Panc1 (cell line): ENCODE measurements around the gene NPM3. TPM values are rescaled to one million over a fixed set of nuclear protein-coding genes. Genes with fewer than 3 reads are reported as not detected.

Experiments used
- ATAC-seq: fragments of 200-7000 bp; cut with Tn5 transposase; 2 replicates; pipeline ENCODE4 v1.9.1; 2020; ENCODE audit warnings: mild to moderate bottlenecking, moderate library complexity
- BruUV-seq: library from RNA; stranded (reverse); fragments of 400-500 nt; replicated peaks from 2 replicates; lab custom pipeline; 2021; lab: Mats Ljungman, UMichigan
- CTCF ChIA-PET: fragments of 300-600 bp; sonication (Branson Sonifier 250); formaldehyde crosslinking; loops from one replicate; lab custom pipeline; 2022; ENCODE audit warnings: antibody characterized with exemption; lab: Charles Lee
- POLR2A ChIA-PET: fragments of 300-600 bp; sonication (Branson Sonifier 250); formaldehyde crosslinking; loops from one replicate; lab custom pipeline; 2022; ENCODE audit warnings: antibody characterized with exemption; lab: Charles Lee
- DNase-seq: peaks from one replicate; pipeline ENCODE4 v3.0.0-alpha.2; 2010; ENCODE audit warnings: low read depth, low spot score
- H3K27ac ChIP-seq: 2 replicates; pipeline ENCODE4 v1.5.1; 2011; ENCODE audit warnings: mild to moderate bottlenecking, low read length, inconsistent platforms
- H3K27me3 ChIP-seq: fragments of 200-500 bp; sonication (Bioruptor generic); 2 replicates; pipeline ENCODE4 v1.6.0; 2014; ENCODE audit warnings: low read length, inconsistent platforms; ENCODE audit not compliant: control insufficient read depth, insufficient read depth
- H3K36me3 ChIP-seq: fragments of 200-500 bp; sonication (Bioruptor generic); 2 replicates; pipeline ENCODE4 v1.5.1; 2014; ENCODE audit warnings: inconsistent platforms, mild to moderate bottlenecking, low read length, moderate library complexity; ENCODE audit not compliant: control insufficient read depth, insufficient read depth
- H3K4me1 ChIP-seq: 2 replicates; pipeline ENCODE4 v1.5.1; 2011; ENCODE audit warnings: inconsistent platforms, mild to moderate bottlenecking, low read length, moderate library complexity; ENCODE audit not compliant: control insufficient read depth, insufficient read depth
- H3K4me3 ChIP-seq, 2 experiments: 2 replicates each; pipeline ENCODE4 v1.5.1; 2011 to 2012; ENCODE audit warnings: low read depth in 2 of 2, low read length in 2 of 2, mild to moderate bottlenecking in 2 of 2, inconsistent platforms in 1 of 2, moderate library complexity in 1 of 2
- H3K9me3 ChIP-seq: fragments of 200-500 bp; sonication (Bioruptor generic); 2 replicates; pipeline ENCODE4 v1.5.1; 2014; ENCODE audit warnings: low read depth, mild to moderate bottlenecking, inconsistent platforms, low read length, moderate library complexity; ENCODE audit not compliant: control insufficient read depth, insufficient read depth
- POLR2AphosphoS5 ChIP-seq: IDR thresholded peaks from 2 replicates; pipeline ENCODE4 v1.6.1; 2012; ENCODE audit warnings: mild to moderate bottlenecking, low read depth, low read length, moderate library complexity
- SIN3A ChIP-seq: IDR thresholded peaks from 2 replicates; pipeline ENCODE4 v1.6.1; 2012; ENCODE audit warnings: low read depth, mild to moderate bottlenecking, low read length, moderate library complexity, borderline replicate concordance; ENCODE audit not compliant: insufficient read depth
- TCF7L2 ChIP-seq: IDR thresholded peaks from 2 replicates; pipeline ENCODE4 v1.6.1; 2011; ENCODE audit warnings: mild to moderate bottlenecking, low read depth, low read length, inconsistent platforms
- in situ Hi-C: cut with HindIII; loops from 2 replicates; pipeline ENCODE4 v1.10.0; 2016; ENCODE audit warnings: low sequenced_read_pairs, low pct_unique_long_range_greater_than_20kb
- intact Hi-C: fragments of 100-400 bp; cut with micrococcal nuclease; formaldehyde crosslinking; loops from one replicate; pipeline ENCODE4 v1.10.0; 2022; ENCODE audit not compliant: unreplicated experiment
- total RNA-seq: library from RNA; stranded (reverse); gene quantifications from one replicate; pipeline ENCODE4 v1.2.1, GENCODE V29; 2021; ENCODE audit not compliant: unreplicated experiment
- TF ChIP-seq, protein P1 (sequence below), 2 experiments: IDR thresholded peaks; 2 replicates each; pipeline ENCODE4 v1.6.1; 2011 to 2012; ENCODE audit warnings: low read depth in 2 of 2, control low read depth in 1 of 2, low read length in 1 of 2, mild to moderate bottlenecking in 1 of 2, moderate library complexity in 1 of 2; ENCODE audit not compliant: insufficient read depth in 1 of 2
- TF ChIP-seq, protein P2 (sequence below): fragments of 450-650 bp; IDR thresholded peaks from 2 replicates; pipeline ENCODE4 v1.5.1; 2017; ENCODE audit warnings: mild to moderate bottlenecking

NPM3 gene
- total RNA-seq, 1 experiment from 2014 or later = 109 TPM

DNA sequence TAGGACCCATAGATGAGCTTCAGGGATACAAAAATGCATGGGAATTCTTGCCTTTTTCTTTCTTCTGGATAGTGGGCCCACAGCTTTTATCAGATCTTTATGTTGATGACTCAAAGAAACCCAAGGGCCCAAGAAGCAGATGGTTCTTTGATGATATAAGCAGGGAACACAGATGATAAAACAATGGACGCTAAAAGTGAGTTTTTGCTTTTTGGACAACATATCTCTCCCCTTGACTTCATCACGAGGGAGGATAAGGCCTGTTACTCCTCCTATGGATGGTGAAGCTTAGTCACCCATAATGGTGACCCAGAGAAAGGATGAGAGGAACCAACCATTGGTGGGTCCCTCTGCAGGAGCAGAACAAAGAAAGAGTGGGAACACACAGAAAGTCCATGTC is 41.5 kb upstream of the NPM3 start:
- TF ChIP-seq, protein P1, sequence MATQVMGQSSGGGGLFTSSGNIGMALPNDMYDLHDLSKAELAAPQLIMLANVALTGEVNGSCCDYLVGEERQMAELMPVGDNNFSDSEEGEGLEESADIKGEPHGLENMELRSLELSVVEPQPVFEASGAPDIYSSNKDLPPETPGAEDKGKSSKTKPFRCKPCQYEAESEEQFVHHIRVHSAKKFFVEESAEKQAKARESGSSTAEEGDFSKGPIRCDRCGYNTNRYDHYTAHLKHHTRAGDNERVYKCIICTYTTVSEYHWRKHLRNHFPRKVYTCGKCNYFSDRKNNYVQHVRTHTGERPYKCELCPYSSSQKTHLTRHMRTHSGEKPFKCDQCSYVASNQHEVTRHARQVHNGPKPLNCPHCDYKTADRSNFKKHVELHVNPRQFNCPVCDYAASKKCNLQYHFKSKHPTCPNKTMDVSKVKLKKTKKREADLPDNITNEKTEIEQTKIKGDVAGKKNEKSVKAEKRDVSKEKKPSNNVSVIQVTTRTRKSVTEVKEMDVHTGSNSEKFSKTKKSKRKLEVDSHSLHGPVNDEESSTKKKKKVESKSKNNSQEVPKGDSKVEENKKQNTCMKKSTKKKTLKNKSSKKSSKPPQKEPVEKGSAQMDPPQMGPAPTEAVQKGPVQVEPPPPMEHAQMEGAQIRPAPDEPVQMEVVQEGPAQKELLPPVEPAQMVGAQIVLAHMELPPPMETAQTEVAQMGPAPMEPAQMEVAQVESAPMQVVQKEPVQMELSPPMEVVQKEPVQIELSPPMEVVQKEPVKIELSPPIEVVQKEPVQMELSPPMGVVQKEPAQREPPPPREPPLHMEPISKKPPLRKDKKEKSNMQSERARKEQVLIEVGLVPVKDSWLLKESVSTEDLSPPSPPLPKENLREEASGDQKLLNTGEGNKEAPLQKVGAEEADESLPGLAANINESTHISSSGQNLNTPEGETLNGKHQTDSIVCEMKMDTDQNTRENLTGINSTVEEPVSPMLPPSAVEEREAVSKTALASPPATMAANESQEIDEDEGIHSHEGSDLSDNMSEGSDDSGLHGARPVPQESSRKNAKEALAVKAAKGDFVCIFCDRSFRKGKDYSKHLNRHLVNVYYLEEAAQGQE (IDR thresholded peaks at IDR 0.05; ENCODE audit: insufficient read depth in 1 of 2, low read depth in 2 of 2, low read length in 1 of 2) = no peak
- no peak for TF ChIP-seq SIN3A
- TF ChIP-seq POLR2AphosphoS5 = no peak
- TF ChIP-seq, protein P2, sequence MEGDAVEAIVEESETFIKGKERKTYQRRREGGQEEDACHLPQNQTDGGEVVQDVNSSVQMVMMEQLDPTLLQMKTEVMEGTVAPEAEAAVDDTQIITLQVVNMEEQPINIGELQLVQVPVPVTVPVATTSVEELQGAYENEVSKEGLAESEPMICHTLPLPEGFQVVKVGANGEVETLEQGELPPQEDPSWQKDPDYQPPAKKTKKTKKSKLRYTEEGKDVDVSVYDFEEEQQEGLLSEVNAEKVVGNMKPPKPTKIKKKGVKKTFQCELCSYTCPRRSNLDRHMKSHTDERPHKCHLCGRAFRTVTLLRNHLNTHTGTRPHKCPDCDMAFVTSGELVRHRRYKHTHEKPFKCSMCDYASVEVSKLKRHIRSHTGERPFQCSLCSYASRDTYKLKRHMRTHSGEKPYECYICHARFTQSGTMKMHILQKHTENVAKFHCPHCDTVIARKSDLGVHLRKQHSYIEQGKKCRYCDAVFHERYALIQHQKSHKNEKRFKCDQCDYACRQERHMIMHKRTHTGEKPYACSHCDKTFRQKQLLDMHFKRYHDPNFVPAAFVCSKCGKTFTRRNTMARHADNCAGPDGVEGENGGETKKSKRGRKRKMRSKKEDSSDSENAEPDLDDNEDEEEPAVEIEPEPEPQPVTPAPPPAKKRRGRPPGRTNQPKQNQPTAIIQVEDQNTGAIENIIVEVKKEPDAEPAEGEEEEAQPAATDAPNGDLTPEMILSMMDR = no peak
- TF ChIP-seq TCF7L2 = no peak
- BruUV-seq = no TSS peak
- H3K4me1 ChIP-seq = 0 out of 2 replicates have a peak, but pooled peaks cover under 1% of the 10 kb centered on the region
- in situ Hi-C loops = no loop called here
- no peaks in the 10 kb centered on the region for H3K9me3 ChIP-seq
- CTCF ChIA-PET = no interaction called here
- POLR2A ChIA-PET = no interaction called here
- intact Hi-C loops = no loop called here
- ATAC-seq (no peak), DNase-seq (no peak)
- no peaks in the 10 kb centered on the region for H3K27me3 ChIP-seq
- H3K36me3 ChIP-seq = no peaks in the 10 kb centered on the region
- H3K4me3 ChIP-seq = no peak overlapping the region
- H3K27ac ChIP-seq = no peak overlapping the region

- H3K9me3 ChIP-seq = no peaks in the 10 kb centered on the region
- H3K4me3 ChIP-seq = peak overlapping the region; percentile 84 to 87
- ATAC-seq = peak; percentile 63
- DNase-seq = no peak
- TF ChIP-seq, protein P1 (IDR thresholded peaks at IDR 0.05; ENCODE audit: insufficient read depth in 1 of 2, low read depth in 2 of 2, low read length in 1 of 2) = no peak
- TF ChIP-seq SIN3A = 0 out of 2 replicates have a peak, but pooled peaks have one; percentile 51
- peaks cover 12% of the 10 kb centered on the region for H3K4me1 ChIP-seq
- in situ Hi-C loops = no loop called here
- intact Hi-C loops = no loop called here
- BruUV-seq = TSS peak; percentile 91
- H3K36me3 ChIP-seq = peaks cover 11% of the 10 kb centered on the region; the same call in 1 of the 2 replicates
- no peaks in the 10 kb centered on the region for H3K27me3 ChIP-seq
- CTCF ChIA-PET = interaction anchor here (0.5 to 1.6 kb wide), 3 partner anchors 38 to 285 kb away, joined by 3 to 6 read pairs (median 6); no protein-coding TSS in a partner anchor
- POLR2A ChIA-PET = interaction anchor here (0.6 kb wide), 1 partner anchor 142 kb away, joined by 5 read pairs; no protein-coding TSS in a partner anchor
- H3K27ac ChIP-seq = peak overlapping the region; percentile 98
Measured at GRCh38 chr10:101818872-101819633, 35.8 kb upstream of the NPM3 start.
